Left colon (tissue), 2 donors: ENCODE results near the gene PROK2. TPM values are rescaled to one million over a fixed set of nuclear protein-coding genes. Genes with fewer than 3 reads are reported as not detected.

Experiments
- ATAC-seq: fragments of 200-7000 bp; cut with Tn5 transposase; one replicate; pipeline ENCODE4 v1.9.1; 2020; ENCODE audit warnings: mild to moderate bottlenecking, moderate library complexity
- DNase-seq, 2 donors: peaks; one replicate each; pipeline ENCODE4 v3.0.0-alpha.2; 2020
- intact Hi-C, 2 donors: fragments of 100-400 bp; cut with DNase I in 1 of 2; cut with micrococcal nuclease in 1 of 2; formaldehyde crosslinking; loops; one replicate each; pipeline versions ENCODE4 v1.11.2 to v1.14.0; 2022; cut with DNase I, micrococcal nuclease
- long read RNA-seq: library from polyadenylated mRNA; unstranded; transcript quantifications from one replicate; pipeline ENCODE4 v2.0.0, GENCODE V29; 2021
- total RNA-seq, 2 donors: library from RNA; stranded (reverse); fragmentation: NEBNext Ultra II Directional; extraction: Animal tissue kit (Norgen Biotek cat#: 25700); gene quantifications; one replicate each; pipeline ENCODE4 v1.2.1, GENCODE V29; 2021
- donor health status: DM: no; HTN: no; CAD: no.
- donor health status: DM: yes; HTN: yes; CAD: no.

Gene PROK2
- not detected for total RNA-seq
- long read RNA-seq, partial matches to known transcripts, result 0 of 1 reads
- long read RNA-seq, other reads (novel, unspliced or antisense), result 0 of 1 reads

- ATAC-seq (no peak), DNase-seq (no peak)
- intact Hi-C loops, result no loop called here
Measured at GRCh38 chr3:71784914-71785531, at the start of gene PROK2. PROK2 (minus strand) TSS chr3:71785148; CDS start chr3:71785052, 96 bp downstream.

GRCh38 chr3:71831599-71831998 lies 46.7 kb upstream of the PROK2 start:
- intact Hi-C loops, result no loop called here
- ATAC-seq (no peak), DNase-seq (no peak)

GRCh38 chr3:71825551-71826283 lies 40.8 kb upstream of the PROK2 start:
- intact Hi-C loops, result no loop called here
- no peak for DNase-seq
- ATAC-seq, result no peak

GRCh38 chr3:71821116-71821515 lies 36.2 kb upstream of the PROK2 start:
- DNase-seq (no peak), ATAC-seq (no peak)
- intact Hi-C loops, result no loop called here

GRCh38 chr3:71817262-71817661 lies 32.3 kb upstream of the PROK2 start:
- DNase-seq, result no peak
- intact Hi-C loops, result no loop called here
- no peak for ATAC-seq

- intact Hi-C loops, result no loop called here
- DNase-seq (no peak), ATAC-seq (no peak)
Measured at GRCh38 chr3:71816767-71817156, 31.8 kb upstream of the PROK2 start.

- no peak for ATAC-seq
- intact Hi-C loops, result no loop called here
- no peak for DNase-seq
Measured at GRCh38 chr3:71815340-71816067, 30.6 kb upstream of the PROK2 start.

- ATAC-seq (no peak), DNase-seq (no peak)
- intact Hi-C loops, result no loop called here
Measured at GRCh38 chr3:71813704-71814103, 28.8 kb upstream of the PROK2 start.

- intact Hi-C loops, result no loop called here
- ATAC-seq (no peak), DNase-seq (no peak)
Measured at GRCh38 chr3:71813073-71813472, 28.1 kb upstream of the PROK2 start.

- ATAC-seq, result no peak
- DNase-seq, result no peak
Measured at GRCh38 chr3:71810056-71810455, 25.1 kb upstream of the PROK2 start.

GRCh38 chr3:71809321-71810026 lies 24.5 kb upstream of the PROK2 start:
- ATAC-seq, result no peak
- no peak for DNase-seq
- intact Hi-C loops, result no loop called here

More at GRCh38 chr3:71810056-71810455, 25.1 kb upstream of the PROK2 start:
- intact Hi-C loops, result no loop called here

- ATAC-seq, result no peak
- intact Hi-C loops, result no loop called here
- no peak for DNase-seq
Measured at GRCh38 chr3:71806736-71807135, 21.8 kb upstream of the PROK2 start.

- DNase-seq (no peak), ATAC-seq (no peak)
- intact Hi-C loops, result no loop called here
Measured at GRCh38 chr3:71805691-71806090, 20.7 kb upstream of the PROK2 start.

GRCh38 chr3:71805199-71805598 lies 20.3 kb upstream of the PROK2 start:
- intact Hi-C loops, result no loop called here
- no peak for DNase-seq
- ATAC-seq, result no peak

GRCh38 chr3:71803248-71803647 lies 18.3 kb upstream of the PROK2 start:
- no peak for DNase-seq
- intact Hi-C loops, result no loop called here
- no peak for ATAC-seq

GRCh38 chr3:71801986-71802385 lies 17.0 kb upstream of the PROK2 start:
- no peak for DNase-seq
- no peak for ATAC-seq
- intact Hi-C loops, result no loop called here

GRCh38 chr3:71800023-71800422 lies 15.1 kb upstream of the PROK2 start:
- intact Hi-C loops, result no loop called here
- DNase-seq (no peak), ATAC-seq (no peak)

- intact Hi-C loops, result no loop called here
- DNase-seq, result no peak
- ATAC-seq, result no peak
Measured at GRCh38 chr3:71797455-71797854, 12.5 kb upstream of the PROK2 start.

- ATAC-seq (no peak), DNase-seq (no peak)
- intact Hi-C loops, result no loop called here
Measured at GRCh38 chr3:71796290-71796689, 11.3 kb upstream of the PROK2 start.
